Measurements from ENCODE around the gene GLI1.

DNA sequence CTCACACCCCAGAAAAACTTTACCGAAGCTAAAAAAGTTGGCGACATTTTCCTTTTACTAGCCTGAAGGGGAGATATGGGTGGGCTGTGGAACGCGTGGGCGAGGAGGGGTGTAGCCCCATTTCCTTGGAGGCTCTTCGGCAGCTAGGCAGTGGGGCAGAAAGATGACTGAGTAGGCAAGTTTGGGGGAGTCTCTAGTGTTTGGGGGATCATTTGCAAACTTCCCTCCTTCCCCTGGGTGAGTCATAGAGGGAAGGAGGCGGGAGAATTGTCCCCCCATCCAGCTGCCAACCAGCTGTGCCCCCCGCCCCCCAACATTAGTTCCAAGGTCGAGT is 2.3 kb downstream of the GLI1 start:
- TF ChIP-seq POLR2AphosphoS5 (IDR thresholded peaks at IDR 0.05), result no peak
- TF ChIP-seq, protein P1, sequence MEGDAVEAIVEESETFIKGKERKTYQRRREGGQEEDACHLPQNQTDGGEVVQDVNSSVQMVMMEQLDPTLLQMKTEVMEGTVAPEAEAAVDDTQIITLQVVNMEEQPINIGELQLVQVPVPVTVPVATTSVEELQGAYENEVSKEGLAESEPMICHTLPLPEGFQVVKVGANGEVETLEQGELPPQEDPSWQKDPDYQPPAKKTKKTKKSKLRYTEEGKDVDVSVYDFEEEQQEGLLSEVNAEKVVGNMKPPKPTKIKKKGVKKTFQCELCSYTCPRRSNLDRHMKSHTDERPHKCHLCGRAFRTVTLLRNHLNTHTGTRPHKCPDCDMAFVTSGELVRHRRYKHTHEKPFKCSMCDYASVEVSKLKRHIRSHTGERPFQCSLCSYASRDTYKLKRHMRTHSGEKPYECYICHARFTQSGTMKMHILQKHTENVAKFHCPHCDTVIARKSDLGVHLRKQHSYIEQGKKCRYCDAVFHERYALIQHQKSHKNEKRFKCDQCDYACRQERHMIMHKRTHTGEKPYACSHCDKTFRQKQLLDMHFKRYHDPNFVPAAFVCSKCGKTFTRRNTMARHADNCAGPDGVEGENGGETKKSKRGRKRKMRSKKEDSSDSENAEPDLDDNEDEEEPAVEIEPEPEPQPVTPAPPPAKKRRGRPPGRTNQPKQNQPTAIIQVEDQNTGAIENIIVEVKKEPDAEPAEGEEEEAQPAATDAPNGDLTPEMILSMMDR (IDR thresholded peaks at IDR 0.05; ENCODE audit: poor library complexity, severe bottlenecking), result no peak
- TF ChIP-seq EZH2 (IDR thresholded peaks at IDR 0.05; ENCODE audit: borderline replicate concordance, insufficient read depth, low read length, poor library complexity, severe bottlenecking), result no peak
- no peak for TF ChIP-seq EP300 (conservative IDR thresholded peaks at IDR 0.05; ENCODE audit: poor library complexity, severe bottlenecking)

All from neural cell (in vitro differentiated cells).